ENCODE data around the gene EPB41L4B. TPM values are rescaled to one million over a fixed set of nuclear protein-coding genes. Genes with fewer than 3 reads are reported as not detected.

Gene EPB41L4B
- total RNA-seq, 1 experiment from 2014 or later = 4.6 TPM

DNA sequence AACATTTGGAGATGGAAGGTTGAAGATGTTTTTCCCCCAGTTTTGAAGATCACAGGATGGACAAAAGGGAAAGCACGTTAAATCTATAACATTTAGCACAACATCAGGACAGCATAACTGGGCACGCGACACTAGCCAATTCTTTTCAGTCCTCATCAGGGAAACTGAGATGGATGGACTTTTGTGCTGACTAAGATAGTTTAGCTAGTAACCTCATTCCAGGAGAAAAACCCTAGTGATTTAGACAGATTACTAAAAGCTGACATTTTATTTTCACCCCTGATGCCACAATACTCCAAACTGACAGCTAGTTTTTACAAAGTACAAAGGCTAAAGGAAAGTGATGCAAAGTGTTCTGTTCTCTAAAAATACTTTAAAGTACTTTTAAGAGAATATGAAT, 53.3 kb downstream of the EPB41L4B start:
- intact Hi-C loops (cut with micrococcal nuclease; ENCODE audit: unreplicated experiment) = no loop called here
- Mint-ChIP-seq H3K27me3 (ENCODE audit: unreplicated experiment) (no peaks in the 10 kb centered on the region), H3K4me1 (ENCODE audit: low read depth, unreplicated experiment) (no peaks in the 10 kb centered on the region), H3K4me3 (ENCODE audit: low read depth, unreplicated experiment) (no peak overlapping the region), H3K9me3 (ENCODE audit: low read depth, unreplicated experiment) (no peaks in the 10 kb centered on the region), H3K27ac (ENCODE audit: unreplicated experiment) (no peak overlapping the region), H3K36me3 (ENCODE audit: insufficient read depth, unreplicated experiment) (no peaks in the 10 kb centered on the region)
- CTCF ChIA-PET = no interaction called here
- TF ChIP-seq, protein P1, sequence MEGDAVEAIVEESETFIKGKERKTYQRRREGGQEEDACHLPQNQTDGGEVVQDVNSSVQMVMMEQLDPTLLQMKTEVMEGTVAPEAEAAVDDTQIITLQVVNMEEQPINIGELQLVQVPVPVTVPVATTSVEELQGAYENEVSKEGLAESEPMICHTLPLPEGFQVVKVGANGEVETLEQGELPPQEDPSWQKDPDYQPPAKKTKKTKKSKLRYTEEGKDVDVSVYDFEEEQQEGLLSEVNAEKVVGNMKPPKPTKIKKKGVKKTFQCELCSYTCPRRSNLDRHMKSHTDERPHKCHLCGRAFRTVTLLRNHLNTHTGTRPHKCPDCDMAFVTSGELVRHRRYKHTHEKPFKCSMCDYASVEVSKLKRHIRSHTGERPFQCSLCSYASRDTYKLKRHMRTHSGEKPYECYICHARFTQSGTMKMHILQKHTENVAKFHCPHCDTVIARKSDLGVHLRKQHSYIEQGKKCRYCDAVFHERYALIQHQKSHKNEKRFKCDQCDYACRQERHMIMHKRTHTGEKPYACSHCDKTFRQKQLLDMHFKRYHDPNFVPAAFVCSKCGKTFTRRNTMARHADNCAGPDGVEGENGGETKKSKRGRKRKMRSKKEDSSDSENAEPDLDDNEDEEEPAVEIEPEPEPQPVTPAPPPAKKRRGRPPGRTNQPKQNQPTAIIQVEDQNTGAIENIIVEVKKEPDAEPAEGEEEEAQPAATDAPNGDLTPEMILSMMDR (IDR thresholded peaks at IDR 0.05; ENCODE audit: unreplicated experiment) = no peak
- no TSS peak for BruUV-seq (replicated peaks)
- no peak for DNase-seq

DNA sequence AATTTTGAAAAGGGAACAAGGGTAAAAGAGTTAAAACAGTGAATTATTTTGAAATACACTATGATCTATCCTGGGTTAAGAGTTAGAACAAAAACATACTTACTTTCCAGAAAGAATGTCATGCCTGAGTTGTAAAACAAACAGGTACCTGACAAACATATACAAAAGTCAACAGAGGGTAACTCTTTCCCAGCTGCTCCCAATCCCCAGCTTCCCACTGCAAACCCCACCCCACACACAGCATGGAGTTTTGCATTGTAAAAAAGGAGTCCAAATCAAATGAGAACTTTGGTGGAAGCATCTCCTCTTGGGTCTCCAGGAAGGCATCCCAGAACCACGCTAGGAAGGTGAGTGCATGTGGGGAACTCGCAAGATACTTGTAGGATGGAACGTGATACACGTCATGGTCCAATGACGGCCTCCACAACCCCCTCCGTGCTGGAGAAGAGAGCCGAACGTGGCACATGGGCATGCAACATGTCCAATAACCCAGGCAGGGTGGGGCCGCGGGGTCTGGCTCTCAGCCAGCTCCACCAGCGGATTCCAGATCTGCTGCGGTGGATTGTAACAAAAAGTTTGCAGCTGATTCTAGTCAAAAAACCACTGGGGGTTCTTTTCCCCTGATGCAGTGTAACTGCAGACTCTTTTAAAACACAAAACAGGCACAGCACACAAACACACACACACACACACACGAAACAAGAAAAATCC, 55.8 kb downstream of the EPB41L4B start:
- no peak for DNase-seq
- no peaks in the 10 kb centered on the region for H3K27me3 Mint-ChIP-seq (ENCODE audit: unreplicated experiment)
- intact Hi-C loops (cut with micrococcal nuclease; ENCODE audit: unreplicated experiment) = no loop called here
- H3K4me3 Mint-ChIP-seq (ENCODE audit: low read depth, unreplicated experiment) = no peak overlapping the region
- no peaks in the 10 kb centered on the region for H3K36me3 Mint-ChIP-seq (ENCODE audit: insufficient read depth, unreplicated experiment)
- H3K9me3 Mint-ChIP-seq (ENCODE audit: low read depth, unreplicated experiment) = no peaks in the 10 kb centered on the region
- CTCF ChIA-PET = no interaction called here
- TF ChIP-seq, protein P1 (IDR thresholded peaks at IDR 0.05; ENCODE audit: unreplicated experiment) = no peak
- H3K4me1 Mint-ChIP-seq (ENCODE audit: low read depth, unreplicated experiment) = no peaks in the 10 kb centered on the region
- H3K27ac Mint-ChIP-seq (ENCODE audit: unreplicated experiment) = no peak overlapping the region
- BruUV-seq (replicated peaks) = no TSS peak

DNA sequence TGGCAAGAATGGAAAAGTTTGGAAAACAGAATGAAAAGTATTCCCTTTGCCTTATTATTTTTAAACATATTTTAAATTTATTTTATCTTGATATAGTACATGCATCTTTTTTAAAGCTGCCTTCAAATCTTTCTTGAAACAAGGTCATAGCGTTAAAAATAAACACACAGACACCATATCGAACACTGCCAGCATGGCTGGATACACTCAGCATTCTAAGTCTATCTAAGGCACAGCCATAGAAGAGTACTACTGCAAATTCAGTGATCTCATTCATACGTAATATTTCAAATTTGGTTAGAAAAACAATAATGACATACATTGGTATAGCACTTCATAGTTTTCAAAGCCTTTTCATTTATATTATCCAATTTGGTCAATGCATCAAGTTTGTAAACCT, 57.5 kb downstream of the EPB41L4B start:
- Mint-ChIP-seq H3K4me3 (ENCODE audit: low read depth, unreplicated experiment) (no peak overlapping the region), H3K4me1 (ENCODE audit: low read depth, unreplicated experiment) (no peaks in the 10 kb centered on the region), H3K36me3 (ENCODE audit: insufficient read depth, unreplicated experiment) (no peaks in the 10 kb centered on the region), H3K27me3 (ENCODE audit: unreplicated experiment) (no peaks in the 10 kb centered on the region), H3K9me3 (ENCODE audit: low read depth, unreplicated experiment) (no peaks in the 10 kb centered on the region), H3K27ac (ENCODE audit: unreplicated experiment) (no peak overlapping the region)
- TF ChIP-seq, protein P1 (IDR thresholded peaks at IDR 0.05; ENCODE audit: unreplicated experiment) = no peak
- intact Hi-C loops (cut with micrococcal nuclease; ENCODE audit: unreplicated experiment) = no loop called here
- CTCF ChIA-PET = no interaction called here
- no peak for DNase-seq
- no TSS peak for BruUV-seq (replicated peaks)

DNA sequence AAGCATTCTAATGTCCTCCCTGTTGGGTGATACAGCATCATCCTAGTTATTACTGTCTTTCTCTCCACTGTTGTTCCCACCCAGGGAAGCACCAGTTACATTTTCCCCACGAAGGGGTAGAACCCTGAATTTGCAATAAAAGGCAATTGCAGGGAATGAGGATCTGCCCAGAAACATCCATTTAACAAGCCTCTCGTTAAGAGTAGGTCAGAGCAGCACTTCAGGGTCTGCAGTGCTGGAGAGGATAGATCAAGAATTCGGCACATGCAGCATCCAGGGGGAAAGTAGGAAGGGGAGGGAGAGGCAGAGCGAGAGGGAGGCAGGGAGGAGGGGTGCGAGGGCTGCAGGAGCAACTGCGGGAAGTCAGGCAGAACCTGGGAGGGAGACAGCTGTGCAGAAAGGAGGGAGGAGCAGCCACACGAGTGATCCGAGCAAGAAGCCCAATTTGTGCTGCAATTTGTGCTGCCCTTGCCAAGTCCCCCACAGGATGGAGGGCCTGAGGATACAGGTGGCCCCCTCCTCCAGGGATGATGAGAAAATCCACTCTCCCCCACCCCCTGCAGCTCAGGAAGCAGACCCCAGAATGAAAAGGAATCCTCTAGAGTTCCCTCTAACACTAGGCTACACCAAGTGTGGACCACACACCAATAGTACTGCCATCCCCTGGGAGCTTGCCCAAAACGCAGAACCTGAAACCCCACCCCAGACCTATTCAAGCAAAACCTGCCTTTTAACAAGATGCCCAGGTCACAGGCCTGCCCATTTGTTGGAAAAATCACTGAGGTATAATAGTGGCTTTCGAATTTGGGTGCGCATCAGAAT, 62.2 kb downstream of the EPB41L4B start:
- no peaks in the 10 kb centered on the region for H3K9me3 Mint-ChIP-seq (ENCODE audit: low read depth, unreplicated experiment)
- intact Hi-C loops (cut with micrococcal nuclease; ENCODE audit: unreplicated experiment) = no loop called here
- no peak overlapping the region for H3K4me3 Mint-ChIP-seq (ENCODE audit: low read depth, unreplicated experiment)
- TF ChIP-seq, protein P1 (IDR thresholded peaks at IDR 0.05; ENCODE audit: unreplicated experiment) = no peak
- H3K4me1 Mint-ChIP-seq (ENCODE audit: low read depth, unreplicated experiment) = no peaks in the 10 kb centered on the region
- CTCF ChIA-PET = no interaction called here
- no TSS peak for BruUV-seq (replicated peaks)
- H3K27me3 Mint-ChIP-seq (ENCODE audit: unreplicated experiment) = no peaks in the 10 kb centered on the region
- H3K27ac Mint-ChIP-seq (ENCODE audit: unreplicated experiment) = no peak overlapping the region
- H3K36me3 Mint-ChIP-seq (ENCODE audit: insufficient read depth, unreplicated experiment) = no peaks in the 10 kb centered on the region
- no peak for DNase-seq
